Hematopoietic multipotent progenitor cell treated with erythropoietin and hydrocortisone succinate and interleukin-3 and kit ligand, for 15 days (in vitro differentiated cells): ENCODE data around the gene FUT6.

ENCODE experiments used
- DNase-seq: peaks from one replicate; pipeline ENCODE4 v3.0.0-alpha.2; 2015; ENCODE audit warnings: low spot score

FUT6 gene

DNA sequence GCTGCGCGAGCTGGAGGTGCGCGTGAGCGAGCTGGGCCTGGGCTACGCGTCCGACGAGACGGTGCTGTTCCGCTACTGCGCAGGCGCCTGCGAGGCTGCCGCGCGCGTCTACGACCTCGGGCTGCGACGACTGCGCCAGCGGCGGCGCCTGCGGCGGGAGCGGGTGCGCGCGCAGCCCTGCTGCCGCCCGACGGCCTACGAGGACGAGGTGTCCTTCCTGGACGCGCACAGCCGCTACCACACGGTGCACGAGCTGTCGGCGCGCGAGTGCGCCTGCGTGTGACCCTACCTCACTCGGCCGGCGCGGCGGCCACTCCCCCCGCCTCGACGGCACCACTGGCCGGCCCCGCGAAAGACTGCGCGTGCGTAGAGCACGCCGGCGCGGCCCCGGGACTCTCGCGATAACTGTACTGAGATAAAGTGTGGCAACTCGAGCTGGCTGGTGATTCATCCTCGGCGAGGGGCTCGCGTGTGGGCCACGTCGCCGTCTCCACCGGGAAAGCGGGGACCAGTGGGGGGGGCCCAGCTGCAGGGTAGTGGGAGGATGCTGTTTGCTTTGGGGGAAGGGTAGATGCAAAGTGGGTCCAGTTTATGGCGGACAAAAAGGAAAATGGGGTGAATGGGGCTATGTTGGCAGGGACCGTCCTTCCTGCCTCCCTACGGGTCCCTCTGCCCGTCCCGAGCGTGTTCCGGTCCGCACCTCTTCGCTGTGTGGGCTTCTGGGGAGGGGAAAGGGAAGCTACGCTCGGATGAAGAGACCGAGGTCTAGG, 11.4 kb downstream of the FUT6 start:
- peak; percentile 82 for DNase-seq

DNA sequence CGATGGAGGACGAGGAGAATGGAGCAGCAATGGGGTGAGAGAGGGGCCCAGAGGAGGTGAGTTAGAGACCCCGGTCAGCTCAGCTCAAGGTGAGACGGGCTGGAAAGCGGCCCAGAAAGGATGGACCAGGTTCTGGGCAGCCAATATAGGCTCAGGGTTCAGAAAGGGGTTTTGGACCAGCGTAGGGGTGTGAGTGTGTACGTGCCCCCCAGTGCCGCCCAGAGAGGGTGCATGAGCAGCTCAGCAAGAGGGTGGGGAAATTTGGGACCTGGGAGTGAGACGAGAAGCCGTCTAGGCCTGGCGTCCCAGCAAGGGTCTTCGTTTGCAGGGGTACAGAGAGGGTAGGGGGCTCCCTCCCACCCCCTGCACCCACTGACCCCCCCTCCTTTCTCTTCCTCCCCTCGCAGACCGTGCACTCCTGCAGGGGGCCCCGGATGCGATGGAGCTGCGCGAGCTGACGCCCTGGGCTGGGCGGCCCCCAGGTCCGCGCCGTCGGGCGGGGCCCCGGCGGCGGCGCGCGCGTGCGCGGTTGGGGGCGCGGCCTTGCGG, 12.1 kb downstream of the FUT6 start:
- no peak for DNase-seq

DNA sequence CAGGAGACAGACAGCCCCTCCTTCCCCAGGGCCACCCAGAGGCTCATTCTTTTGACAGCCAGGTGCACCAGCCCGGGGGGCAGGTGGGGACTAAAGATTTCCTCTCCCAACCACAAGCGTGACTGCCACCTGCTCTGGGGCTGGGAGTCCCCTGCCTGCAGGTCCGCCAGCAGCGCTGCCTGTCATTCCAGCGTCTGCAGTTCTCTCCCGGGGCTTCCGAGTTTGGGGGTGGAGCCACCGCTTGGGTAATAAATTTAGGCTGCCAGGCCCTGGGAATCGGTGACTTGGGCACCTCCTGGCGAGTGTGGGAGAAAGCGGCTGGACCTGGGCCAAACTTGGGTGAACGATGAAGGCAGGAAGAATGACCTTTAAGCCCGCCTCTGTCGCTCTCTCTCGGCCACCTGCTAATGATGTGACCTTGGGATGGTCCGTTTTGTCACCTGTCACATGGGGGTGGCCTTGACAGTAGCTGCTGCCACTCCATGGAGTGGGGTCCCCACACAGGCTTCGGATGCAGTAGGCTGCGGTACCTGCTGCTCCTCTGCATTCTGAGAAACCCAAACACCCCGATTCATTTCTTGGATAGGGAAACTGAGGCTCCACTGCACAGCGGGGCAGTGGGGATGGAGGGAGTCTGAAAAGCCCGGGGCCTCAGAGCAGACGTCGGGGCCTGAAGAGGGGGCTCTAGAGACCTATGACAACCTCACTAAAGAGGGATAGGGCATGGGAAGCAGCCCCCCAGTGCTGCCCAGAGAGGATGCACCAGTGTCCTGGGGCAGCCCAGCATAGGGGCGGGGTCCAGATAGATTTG, 12.8 kb downstream of the FUT6 start:
- peak; percentile 13 for DNase-seq

DNA sequence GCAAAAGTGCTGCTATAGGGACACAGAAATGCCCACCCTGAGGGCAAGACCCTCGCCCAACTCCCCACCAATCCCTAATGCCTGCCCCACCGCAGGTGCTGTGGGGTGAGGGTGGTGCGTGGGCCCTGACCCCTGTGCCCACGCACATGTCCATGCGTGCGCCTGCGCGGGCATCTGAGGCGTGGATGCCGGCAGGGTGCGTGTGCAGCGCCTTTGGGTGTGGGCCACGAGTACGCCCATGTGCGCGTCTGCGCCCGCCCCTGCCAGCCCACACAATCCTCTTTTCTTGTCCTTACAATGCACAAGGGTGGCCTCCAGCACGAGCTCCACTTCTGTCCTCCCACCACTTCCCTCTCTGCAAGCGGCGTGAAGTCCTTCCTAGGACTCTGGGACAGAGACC, 14.3 kb downstream of the FUT6 start:
- no peak for DNase-seq

DNA sequence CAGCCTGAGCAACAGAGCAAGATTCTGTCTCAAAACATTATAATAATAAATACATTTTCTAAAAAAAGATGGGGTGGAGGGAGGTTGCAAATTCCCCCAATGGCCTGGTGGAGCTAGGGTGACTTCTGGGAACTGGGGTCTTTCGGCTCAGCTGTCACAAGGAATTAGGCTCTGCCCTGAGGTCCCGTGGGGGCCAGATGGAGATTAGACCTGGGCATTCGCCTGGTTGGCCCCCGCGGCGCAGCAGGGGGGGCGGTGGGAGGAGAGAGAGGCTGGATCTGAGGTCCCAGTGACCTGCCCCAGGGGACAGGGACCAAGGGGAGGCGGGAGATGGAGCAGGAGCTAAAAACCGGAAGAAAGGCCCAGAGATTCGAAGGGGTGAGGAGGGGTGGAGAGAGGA, 14.8 kb downstream of the FUT6 start:
- no peak for DNase-seq

DNA sequence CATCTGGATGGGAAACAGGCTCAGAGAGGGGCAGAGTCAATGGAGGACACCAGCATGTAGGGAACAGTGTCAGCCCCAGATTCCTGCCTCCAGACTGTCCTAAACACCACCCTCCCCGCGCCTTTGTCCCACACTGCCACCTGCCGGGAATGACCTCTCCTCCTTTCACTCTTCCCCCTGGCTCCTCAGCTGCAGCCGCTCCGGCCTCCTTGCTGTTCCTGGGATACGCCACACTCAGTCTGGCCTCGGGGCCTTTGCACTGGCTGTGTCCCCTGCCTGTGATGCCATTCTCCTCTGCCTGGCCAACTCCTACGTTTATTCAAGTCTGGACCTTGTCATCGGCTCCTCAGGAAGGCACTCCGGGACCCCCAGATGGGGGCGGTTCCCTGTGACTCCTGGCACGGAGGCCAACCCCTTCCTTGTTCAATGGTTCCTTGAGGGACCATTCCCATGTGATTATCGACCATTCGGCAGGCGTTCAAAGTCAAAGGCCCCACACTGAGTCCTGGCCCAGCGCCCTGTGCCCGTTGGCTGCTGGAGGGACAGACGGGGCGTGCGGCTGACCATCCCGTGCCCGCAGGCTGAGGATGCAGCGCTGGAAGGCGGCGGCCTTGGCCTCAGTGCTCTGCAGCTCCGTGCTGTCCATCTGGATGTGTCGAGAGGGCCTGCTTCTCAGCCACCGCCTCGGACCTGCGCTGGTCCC, 15.8 kb downstream of the FUT6 start:
- no peak for DNase-seq

DNA sequence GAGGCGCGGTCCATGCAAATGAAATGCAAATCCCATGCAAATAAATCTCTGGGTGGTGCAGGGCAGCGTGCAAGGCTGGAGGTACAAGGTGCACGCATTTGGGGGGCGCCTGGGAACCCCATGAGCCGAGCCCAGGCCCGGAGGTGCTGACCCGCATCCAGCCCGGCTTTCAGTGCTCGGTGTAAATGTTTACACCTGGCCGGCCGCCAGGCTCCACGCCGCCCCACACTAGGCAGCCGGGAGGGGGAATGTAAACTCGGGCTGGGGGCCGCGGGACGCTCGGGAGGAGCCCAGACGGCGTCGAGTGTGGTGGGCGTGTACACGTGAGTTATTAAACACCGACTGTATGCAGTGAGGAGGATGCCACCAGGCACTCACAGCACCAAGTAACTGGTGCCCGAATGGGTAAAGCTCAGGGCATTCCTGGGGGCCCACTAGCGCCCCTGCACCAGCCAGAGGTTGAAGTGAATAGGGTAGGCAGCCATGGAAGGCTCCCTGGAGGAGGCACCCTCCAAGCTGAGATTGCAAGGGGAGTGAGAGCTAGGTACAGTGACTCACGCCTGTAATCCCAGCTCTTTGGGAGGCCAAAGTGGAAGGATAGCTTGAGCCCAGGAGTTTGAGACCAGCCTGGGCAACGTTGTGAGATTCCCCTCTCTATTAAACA, 17.2 kb downstream of the FUT6 start:
- no peak for DNase-seq

DNA sequence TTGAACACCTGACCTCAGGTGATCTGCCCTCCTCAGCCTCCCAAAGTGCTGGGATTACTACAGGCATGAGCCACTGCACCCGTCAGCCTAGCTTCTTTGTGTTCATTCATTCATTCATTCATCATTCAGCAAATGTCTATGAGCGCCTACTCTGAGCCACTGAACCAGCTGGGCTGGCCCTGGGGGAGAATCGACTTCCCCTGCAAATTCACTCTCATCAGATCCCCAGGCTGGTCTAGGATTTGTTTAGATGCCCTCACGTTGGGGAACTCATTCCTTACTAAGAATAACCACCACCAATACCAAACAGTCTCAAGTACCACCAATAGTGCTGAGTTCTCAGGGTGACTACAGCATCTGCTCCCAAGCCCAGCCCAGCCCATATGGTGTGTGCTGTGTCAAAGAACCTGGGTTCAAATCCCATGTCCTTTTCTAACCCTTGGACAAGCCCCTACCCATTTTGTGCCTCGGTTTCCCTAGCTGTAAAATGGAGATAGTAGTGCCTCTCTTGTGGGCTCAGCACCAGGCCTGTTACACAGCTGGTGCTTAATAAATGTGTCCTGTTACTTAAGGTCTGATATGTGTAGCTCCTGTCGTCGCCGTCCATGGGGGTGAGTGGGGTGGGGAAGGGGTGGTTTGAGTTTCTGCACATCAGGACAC, 17.9 kb downstream of the FUT6 start:
- DNase-seq, result no peak

DNA sequence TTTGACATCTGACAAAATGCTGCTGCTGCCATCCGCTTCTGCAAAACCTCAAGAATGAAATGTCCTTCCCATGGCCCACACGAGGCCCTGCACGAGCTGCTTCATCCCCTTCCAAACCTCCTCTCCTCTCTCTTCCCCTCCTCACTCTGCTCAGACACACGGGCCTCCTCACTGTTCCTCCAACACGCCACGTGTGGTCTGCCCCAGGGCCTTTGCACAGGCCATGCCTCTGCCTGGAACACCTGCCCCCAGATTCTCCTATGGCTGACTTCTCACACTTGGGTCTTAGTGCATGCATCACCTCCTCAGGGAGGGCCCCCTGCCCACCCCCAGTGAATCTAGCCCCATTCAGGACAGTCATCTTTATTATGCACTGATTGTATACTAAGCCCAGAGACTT, 18.7 kb downstream of the FUT6 start:
- DNase-seq, result no peak

DNA sequence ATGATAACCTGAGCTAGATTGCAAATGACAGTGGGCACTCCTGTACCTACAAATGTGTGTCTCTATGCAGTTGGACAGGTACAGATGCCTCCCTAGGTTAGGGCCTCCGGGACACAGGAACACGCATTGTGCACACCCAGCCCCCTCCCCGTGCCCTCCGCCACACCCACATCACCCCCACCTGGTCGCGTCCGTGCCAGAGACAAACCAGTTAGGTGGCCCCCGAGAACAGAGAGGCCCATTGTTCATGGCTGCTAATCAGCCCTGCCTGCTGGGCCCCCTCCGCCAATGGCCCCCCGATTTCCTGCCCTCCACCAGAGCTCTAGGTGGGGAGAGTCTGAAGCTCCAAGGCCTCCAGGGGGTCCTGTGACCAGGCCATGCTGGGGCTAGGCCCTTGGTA, 20.9 kb downstream of the FUT6 start:
- DNase-seq, result no peak

DNA sequence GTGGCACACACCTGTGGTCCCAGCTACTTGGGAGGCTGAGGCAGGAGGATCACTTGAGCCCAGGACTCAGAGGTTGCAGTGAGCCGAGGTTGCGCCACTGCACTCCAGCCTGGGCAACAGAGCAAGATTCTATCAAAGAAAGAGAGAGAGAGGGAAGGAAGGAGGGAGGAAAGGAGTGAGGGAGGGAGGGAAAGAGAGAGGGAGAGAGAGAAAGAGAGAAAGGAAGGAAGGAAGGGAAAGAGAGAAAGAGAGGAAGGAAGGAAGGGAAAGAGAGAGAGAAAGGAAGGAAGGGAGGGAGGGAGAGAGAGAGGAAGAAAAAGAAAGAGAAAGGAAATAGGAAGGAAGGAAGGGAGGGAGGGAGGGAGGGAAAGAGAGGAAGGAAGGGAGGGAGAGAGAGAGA, 22.3 kb downstream of the FUT6 start:
- no peak for DNase-seq

DNA sequence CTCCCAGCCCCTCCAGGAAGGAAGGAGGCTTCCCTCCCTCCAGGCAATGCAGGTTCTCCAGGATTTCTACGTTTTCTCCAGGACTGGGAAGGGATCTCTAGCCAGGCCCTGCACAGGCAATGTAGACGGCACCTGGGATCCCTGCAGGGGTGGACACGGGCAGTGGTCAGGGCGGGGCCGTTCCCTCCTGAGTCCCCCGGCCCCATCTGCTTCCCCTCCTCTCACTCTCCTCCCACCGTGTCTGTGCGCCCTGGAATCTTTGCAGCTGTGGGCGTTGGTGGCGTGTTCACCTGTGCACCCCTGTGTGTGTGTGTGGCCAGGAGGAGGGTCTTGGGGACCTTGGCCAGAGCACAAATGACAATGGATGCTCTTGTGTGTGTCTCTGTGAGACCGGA, 24.7 kb downstream of the FUT6 start:
- no peak for DNase-seq

DNA sequence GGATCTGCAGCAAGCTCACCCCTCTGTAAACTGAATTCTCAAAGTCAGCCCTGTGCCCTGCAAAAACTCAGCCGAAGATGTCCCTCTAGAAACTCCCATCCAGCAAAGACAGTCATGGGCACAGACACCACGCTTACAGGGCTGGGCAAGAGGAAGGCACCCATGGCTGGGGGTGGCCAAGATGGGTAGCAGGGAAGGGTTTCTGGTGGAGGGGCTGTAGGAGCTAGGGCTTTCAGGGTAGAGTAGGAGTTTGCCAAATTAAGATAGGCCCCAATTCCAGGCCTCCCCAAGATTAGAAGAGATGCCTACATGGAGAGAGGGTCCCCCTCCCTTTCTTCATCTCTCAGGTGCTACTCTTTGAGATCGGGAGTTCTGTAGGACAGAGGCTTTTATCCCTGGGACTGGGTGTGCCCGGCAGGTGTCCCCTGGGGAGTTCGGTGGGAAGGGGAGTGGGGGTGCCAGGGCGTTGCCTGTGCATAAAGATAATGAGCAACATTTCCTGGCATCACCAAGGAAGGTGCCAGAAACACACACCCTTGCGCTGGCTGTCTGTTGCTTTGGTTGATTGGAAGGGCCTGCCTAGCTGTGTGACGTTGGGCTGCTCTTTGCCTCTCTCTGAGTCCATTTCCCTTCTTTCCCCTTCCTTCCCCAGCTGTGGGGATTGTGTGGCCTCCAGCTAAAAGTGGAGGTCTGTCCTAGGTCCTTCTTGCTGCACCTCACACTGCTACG, 25.2 kb downstream of the FUT6 start:
- no peak for DNase-seq

DNA sequence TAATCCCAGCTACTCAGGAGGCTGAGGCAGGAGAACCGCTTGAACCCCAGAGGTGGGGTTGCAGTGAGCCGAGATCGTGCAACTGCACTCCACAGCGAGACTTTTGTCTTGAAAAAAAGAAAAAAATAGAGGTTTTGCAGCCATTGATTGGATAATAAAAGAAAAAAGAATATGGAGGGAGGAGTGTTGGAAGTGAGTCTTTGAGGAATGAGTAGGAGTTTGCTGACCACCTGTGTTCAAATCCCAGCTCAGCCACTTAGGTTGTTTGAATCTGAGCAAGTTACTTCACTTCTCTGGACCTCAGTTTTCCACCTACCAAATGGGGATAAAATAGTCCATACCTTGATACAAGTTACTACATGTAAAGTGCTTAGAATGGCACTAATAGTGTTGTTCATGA, 28.4 kb downstream of the FUT6 start:
- no peak for DNase-seq

DNA sequence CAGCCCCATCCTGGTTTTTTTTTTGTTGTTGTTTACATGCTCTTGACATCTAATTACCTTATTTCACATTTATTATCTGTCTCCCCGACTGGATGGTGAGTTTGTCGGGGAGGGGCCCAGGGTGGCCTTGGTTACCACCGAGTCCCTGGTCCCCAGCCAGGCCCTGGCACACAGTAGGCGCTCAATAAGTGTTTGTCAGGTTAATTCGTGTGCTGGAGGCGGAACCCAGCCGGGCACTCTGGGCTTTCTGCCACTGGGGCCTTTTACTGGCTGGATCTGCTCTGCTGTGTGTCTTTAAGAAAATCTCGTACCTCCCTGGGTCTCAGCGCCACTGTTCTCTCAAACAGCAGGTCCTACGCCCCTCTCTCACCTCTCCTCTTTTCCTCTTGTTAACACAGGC, 30.0 kb downstream of the FUT6 start:
- DNase-seq, result no peak

DNA sequence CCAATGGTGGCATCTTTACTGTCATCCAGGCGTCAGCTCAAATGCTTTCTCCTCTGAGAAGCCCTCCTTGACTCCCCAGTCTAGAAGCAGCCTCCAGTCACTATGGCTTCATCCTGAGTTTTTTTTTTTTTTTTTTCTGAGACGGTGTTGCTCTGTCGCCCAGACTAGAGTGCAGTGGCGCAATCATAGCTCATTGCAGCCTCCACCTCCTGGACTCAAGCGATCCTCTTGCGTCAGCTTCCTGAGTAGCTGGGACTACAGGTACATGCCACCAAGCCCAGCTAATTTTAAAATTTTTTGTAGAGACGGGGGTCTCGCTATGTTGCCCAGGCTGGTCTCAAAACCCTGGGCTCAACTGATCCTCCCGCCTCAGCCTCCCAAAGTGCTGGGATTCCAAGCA, 30.4 kb downstream of the FUT6 start:
- no peak for DNase-seq

DNA sequence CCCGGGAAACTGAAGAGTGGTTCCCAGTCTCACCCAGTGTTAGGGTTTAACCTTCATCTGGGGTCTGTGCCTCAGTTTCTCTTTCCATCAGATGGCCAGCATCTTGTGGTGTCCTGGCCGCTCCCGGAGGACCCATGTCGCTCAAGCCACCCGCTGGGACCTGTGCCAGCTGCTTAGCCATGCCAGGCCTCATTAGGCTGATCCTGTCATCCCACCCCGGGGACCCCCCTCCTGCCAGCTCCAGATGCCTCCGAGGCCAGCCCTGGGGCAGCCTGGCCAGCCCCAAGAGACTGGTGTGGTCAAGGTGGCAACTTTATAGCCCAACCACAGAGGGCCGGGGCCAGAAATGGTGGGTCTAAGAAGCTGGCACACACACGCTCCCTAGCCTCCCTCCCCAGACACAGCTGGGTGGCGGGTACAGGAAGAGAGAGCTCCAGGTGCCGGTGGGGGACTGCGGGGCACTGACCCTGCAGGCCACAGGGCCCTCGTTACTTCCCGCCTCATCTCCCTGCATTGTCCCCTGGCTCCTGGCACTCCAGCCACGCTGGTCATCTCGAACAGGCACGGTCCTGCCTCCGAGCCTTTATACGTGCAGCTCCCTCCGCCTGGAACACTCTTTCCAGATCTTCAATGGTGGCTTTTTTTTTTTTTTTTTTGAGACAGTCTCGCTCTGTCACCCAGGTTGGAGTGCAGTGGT, 31.2 kb downstream of the FUT6 start:
- no peak for DNase-seq

DNA sequence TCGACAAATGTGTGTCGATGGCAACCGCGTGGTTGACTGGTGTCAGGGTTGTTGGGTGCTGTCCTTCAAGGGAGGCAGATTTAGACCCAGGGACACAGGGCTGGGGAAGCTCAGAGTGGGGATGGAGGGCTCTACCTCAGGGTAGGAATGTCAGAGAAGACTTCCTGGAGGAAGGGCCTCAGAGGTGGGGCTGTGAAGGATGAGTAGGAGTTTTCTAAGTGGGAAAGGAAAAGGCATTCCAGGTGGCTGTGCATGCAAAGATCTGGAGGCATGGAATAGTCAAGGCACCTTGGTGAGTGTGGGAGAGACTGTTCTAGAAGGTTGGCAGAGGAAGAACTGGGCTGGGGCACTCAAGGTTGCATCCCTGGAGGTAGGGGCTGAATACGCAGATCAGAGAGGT, 32.6 kb downstream of the FUT6 start:
- no peak for DNase-seq

DNA sequence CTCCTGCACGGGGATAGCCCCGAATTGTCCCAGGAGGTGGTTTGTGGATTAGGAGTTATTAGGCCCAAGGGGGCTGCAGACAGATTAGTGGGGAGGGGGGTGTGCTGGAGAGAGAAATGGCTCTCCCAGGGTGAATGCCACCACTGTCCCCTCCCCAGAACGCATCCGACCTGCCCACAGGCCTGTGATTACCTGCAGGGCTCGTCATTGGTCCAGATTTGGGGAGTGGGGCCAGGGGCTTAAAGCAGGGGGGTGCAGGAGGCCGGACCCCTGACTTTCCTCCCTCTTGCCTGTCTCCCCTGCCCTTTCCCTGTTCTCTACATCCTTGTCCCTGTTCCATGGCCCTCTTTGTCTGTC, 33.4 kb downstream of the FUT6 start:
- no peak for DNase-seq

DNA sequence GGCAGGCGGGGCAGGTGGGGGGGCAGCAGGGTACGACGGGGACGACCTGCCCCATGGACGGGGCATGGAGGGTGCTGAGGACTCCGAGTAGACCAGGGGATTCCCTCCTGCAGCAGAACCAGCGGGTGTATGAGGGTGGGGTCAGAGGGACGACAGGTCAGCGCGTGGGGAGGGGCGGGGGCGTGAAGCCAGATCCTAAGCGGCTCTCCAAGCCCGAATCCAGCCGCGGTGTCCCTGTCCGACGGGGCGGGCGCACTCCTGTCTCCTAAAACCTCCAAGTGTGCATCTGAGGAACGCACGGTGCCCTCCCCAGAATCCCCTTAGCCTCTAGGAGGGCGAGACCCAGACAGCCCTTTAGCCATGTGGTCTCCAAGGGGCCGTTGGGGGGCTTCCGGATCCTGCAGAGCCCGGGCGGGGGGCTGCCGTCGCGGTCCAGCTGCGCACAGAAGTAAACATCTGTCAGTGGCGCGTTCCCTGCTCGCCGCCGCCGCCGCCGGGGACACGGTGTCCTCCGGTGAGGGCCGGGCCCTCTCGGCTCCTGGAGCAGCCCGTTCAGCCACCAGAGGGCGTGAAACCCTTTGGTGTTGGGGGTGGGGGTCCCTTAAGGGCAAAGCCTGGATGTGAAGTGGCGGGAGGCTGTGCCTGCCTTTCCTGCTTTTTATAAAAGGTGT, 33.9 kb downstream of the FUT6 start:
- DNase-seq, result no peak
